Measurements from ENCODE around the gene GRAP.

DNA sequence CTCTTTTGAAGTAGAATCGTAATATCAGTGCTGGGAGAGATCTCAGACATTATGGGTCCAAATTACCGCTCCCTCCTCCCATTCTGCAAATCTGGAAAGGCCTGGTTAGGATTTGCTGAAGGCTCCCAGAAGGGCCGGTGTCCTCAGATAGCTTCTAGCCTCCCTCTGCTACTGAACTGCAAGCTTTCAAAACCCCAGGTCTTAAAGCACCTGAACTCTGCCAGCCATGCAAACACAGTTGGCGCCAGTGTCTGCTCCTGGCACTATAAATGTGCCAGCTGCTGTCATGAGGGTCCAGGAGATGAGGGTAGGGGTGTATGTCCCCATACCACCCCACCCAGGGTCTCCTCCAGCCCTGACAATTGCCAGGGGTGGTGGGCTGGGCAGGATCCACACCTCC lies 70.6 kb downstream of the GRAP start:
- TF ChIP-seq TAF1 (IDR thresholded peaks at IDR 0.05; ENCODE audit: borderline replicate concordance, insufficient read depth, low read length) (no peak), POLR2AphosphoS5 (IDR thresholded peaks at IDR 0.05; ENCODE audit: low read depth, low read length) (no peak), SIN3A (IDR thresholded peaks at IDR 0.05; ENCODE audit: borderline replicate concordance, insufficient read depth, low read length) (no peak), FOXP2 (optimal IDR thresholded peaks at IDR 0.05; ENCODE audit: borderline replicate concordance, extremely low read depth, extremely low read length, insufficient read depth) (no peak)
- TF ChIP-seq, protein P1, sequence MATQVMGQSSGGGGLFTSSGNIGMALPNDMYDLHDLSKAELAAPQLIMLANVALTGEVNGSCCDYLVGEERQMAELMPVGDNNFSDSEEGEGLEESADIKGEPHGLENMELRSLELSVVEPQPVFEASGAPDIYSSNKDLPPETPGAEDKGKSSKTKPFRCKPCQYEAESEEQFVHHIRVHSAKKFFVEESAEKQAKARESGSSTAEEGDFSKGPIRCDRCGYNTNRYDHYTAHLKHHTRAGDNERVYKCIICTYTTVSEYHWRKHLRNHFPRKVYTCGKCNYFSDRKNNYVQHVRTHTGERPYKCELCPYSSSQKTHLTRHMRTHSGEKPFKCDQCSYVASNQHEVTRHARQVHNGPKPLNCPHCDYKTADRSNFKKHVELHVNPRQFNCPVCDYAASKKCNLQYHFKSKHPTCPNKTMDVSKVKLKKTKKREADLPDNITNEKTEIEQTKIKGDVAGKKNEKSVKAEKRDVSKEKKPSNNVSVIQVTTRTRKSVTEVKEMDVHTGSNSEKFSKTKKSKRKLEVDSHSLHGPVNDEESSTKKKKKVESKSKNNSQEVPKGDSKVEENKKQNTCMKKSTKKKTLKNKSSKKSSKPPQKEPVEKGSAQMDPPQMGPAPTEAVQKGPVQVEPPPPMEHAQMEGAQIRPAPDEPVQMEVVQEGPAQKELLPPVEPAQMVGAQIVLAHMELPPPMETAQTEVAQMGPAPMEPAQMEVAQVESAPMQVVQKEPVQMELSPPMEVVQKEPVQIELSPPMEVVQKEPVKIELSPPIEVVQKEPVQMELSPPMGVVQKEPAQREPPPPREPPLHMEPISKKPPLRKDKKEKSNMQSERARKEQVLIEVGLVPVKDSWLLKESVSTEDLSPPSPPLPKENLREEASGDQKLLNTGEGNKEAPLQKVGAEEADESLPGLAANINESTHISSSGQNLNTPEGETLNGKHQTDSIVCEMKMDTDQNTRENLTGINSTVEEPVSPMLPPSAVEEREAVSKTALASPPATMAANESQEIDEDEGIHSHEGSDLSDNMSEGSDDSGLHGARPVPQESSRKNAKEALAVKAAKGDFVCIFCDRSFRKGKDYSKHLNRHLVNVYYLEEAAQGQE (IDR thresholded peaks at IDR 0.05; ENCODE audit: insufficient read depth in 1 of 2, low read depth in 2 of 2, low read length in 2 of 2): no peak
